ENCODE data around the gene RGMA. TPM values are rescaled to one million over a fixed set of nuclear protein-coding genes. Genes with fewer than 3 reads are reported as not detected.
A peak's percentile ranks its signal among the peaks of the same experiment; 100 is the strongest.

RGMA gene
- total RNA-seq, 2 experiments from 2014 or later: 0.11 to 0.14 TPM

DNA sequence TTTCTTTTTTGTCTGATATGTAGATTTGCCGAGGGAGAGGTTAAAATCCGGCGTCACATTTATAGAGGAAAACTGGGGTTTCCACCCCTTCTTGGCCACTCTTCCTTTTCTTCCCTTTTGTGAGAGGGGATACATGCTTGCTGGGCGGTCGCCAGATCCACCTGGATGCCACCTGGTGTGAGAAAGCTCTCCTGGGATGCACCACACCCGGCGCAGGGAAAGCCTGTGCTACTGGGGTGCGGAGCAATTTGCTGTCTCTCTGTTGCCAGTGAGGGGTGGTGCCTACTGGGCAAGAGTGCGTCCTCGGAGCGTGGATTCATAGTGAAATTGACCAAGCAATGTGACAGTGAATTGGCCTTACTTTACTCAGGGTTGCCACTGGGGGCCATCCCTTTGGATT lies 2.5 kb upstream of the RGMA start:
- H3K4me1 Mint-ChIP-seq: peaks cover 13% of the 10 kb centered on the region
- H3K4me3 Mint-ChIP-seq: no peak overlapping the region
- no peak overlapping the region for H3K27ac Mint-ChIP-seq
- ChIA-PET CTCF (interaction anchor here (0.6 to 1.6 kb wide), 2 partner anchors 12 to 57 kb away, joined by 3 to 5 read pairs; no protein-coding TSS in a partner anchor), POLR2A (no interaction called here)
- intact Hi-C loops (cut with DNase I, micrococcal nuclease): no loop called here
- peaks cover 34% of the 10 kb centered on the region for H3K27me3 Mint-ChIP-seq
- DNase-seq (no peak), ATAC-seq (no peak)
- H3K9me3 Mint-ChIP-seq (ENCODE audit: low read depth): no peaks in the 10 kb centered on the region
- H3K36me3 Mint-ChIP-seq (ENCODE audit: low read depth): no peaks in the 10 kb centered on the region

DNA sequence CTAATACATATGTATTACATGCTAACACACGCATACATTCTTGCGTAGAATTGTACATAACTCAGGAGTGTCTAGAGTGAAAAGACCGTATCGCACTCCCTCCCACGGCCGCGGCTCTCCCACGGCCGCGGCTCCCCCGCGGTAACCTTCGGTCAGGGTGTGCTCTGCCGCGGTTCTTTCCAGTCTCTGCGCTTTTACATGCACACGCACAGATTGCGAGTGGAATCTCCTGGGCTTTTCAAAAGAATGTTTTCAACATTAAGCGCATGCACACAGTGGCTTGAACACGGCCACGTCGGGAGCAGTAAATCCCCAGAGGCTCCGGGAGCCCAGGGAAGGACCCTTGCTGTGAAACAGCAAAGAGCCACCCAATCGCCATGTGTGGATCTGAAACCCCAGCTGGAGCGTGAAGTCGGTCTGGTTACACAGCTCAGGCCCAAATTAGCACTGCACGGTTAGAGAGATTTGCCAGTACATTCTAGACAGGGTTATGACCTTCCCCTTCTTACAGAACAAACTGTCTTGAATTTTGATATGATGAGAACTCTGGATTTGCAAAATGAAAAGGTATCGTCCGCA lies 805 bp upstream of the RGMA start:
- CTCF ChIA-PET: interaction anchor here (0.9 to 1.6 kb wide), 2 partner anchors 14 to 54 kb away, joined by 5 to 7 read pairs; no protein-coding TSS in a partner anchor
- no peak overlapping the region for H3K27ac Mint-ChIP-seq
- no peaks in the 10 kb centered on the region for H3K9me3 Mint-ChIP-seq (ENCODE audit: low read depth)
- H3K36me3 Mint-ChIP-seq (ENCODE audit: low read depth): no peaks in the 10 kb centered on the region
- DNase-seq: no peak
- peaks cover 13% of the 10 kb centered on the region for H3K4me1 Mint-ChIP-seq
- intact Hi-C loops (cut with DNase I, micrococcal nuclease): loop anchor here in 1 of 2 experiments (5.0 to 10.0 kb wide), 3 partner anchors 147 to 905 kb away; no protein-coding TSS in a partner anchor
- POLR2A ChIA-PET: interaction anchor here (0.8 kb wide), 1 partner anchor 74 kb away, joined by 5 read pairs; no protein-coding TSS in a partner anchor
- no peak for ATAC-seq
- peaks cover 45% of the 10 kb centered on the region for H3K27me3 Mint-ChIP-seq
- peak overlapping the region; percentile 41 for H3K4me3 Mint-ChIP-seq

DNA sequence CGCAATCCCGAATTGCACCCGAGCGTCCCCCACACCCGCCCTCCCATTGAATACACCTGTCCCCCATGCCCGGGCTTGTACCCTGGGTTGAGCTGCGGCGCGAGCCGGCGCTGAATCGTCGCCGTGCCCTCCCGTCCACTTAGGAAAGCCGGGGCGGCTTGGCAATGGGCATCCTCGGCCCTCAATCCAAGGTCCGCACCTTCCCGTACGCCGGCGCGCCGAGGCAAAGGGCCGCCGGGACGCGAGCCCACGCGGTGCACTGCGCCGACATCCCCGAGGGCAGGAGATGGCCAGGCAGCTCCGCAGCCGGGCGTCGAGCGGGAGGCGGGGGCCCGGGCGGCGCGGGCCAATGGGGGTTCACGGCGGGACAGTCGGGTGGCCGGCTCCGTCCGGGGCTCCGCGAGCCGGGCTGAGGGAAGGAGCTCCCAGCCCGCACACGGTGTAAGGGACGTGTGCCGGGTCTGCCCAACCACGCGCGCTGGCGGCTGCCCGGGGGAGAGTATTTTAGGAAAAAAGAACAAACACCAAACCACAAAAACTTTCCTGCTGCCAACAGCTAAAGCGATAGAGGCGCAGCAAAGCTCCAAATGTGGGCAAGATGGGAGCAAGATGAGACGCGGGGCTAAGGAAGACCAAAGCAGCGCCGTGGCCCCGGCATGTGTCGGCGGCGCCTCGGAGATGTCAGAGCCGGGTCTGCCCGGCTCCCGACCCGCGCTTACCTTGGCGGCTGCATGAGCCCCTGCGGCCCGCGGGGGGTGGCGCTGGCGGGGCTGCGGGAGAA lies 621 bp downstream of the RGMA start:
- ChIA-PET POLR2A (interaction anchor here (0.7 kb wide), 1 partner anchor 1127 kb away, joined by 3 read pairs; no protein-coding TSS in a partner anchor), CTCF (interaction anchor here (0.5 to 2.5 kb wide), 24 partner anchors 9 to 1236 kb away, joined by 3 to 21 read pairs (median 4); no protein-coding TSS in a partner anchor)
- DNase-seq: peak; percentile 40
- ATAC-seq: peak; percentile 53
- peaks cover 13% of the 10 kb centered on the region for H3K4me1 Mint-ChIP-seq
- intact Hi-C loops (cut with DNase I, micrococcal nuclease): loop anchor here in 1 of 2 experiments (1.0 to 10.0 kb wide), 4 partner anchors 149 to 1032 kb away; no protein-coding TSS in a partner anchor
- H3K4me3 Mint-ChIP-seq: peak overlapping the region; percentile 64
- H3K36me3 Mint-ChIP-seq (ENCODE audit: low read depth): no peaks in the 10 kb centered on the region
- peaks cover 48% of the 10 kb centered on the region for H3K27me3 Mint-ChIP-seq
- H3K9me3 Mint-ChIP-seq (ENCODE audit: low read depth): no peaks in the 10 kb centered on the region
- no peak overlapping the region for H3K27ac Mint-ChIP-seq

DNA sequence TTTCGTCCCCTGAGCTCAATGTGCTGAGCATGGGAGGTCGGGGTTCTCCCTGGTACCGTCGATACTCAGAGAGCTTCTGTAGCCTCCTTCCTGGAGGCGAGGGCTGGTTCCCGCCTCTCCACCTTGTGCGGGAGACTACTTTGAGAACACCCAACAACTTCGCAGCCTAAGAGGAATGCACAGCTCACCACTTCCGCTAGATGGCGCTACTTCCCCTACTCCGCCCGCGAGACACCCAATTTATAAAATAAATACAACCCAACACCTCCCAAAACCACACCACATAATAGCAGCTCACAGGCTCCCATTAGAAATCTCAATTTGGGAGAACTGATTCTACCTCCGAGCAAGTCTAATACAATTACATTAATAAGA lies 1.2 kb downstream of the RGMA start:
- Mint-ChIP-seq H3K4me1 (peaks cover 13% of the 10 kb centered on the region), H3K27ac (no peak overlapping the region), H3K27me3 (peaks cover 51% of the 10 kb centered on the region), H3K36me3 (ENCODE audit: low read depth) (no peaks in the 10 kb centered on the region), H3K9me3 (ENCODE audit: low read depth) (no peaks in the 10 kb centered on the region), H3K4me3 (peak overlapping the region; percentile 64)
- peak; percentile 83 for DNase-seq
- POLR2A ChIA-PET: interaction anchor here (0.7 kb wide), 1 partner anchor 1127 kb away, joined by 3 read pairs; no protein-coding TSS in a partner anchor
- ATAC-seq: peak; percentile 78
- intact Hi-C loops (cut with DNase I, micrococcal nuclease): loop anchor here in 1 of 2 experiments (1.0 to 10.0 kb wide), 4 partner anchors 149 to 1032 kb away; no protein-coding TSS in a partner anchor
- CTCF ChIA-PET: interaction anchor here (0.6 to 2.5 kb wide), 28 partner anchors 9 to 1498 kb away, joined by 3 to 21 read pairs (median 4); no protein-coding TSS in a partner anchor

DNA sequence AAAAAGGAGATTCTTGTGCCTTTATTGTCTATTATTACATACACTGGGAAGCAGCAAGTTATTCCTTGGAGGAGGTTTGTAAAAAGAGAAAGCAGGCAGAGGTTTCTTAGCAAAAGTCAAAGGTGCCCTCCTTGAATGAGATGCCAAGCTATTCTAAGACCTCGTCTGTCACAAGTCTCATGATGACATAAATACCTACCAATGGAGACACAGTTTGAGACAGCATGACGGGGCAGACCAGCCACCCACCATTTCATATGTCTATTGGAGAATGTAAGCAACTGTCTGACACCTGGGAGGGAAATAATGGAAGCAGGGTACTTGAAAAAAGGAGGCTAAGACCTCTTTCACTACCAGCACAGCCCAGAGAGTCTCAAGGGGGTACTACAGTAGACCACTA lies 2.2 kb downstream of the RGMA start:
- DNase-seq (no peak), ATAC-seq (no peak)
- ChIA-PET POLR2A (no interaction called here), CTCF (interaction anchor here (1.0 to 2.5 kb wide), 4 partner anchors 8 to 542 kb away, joined by 3 to 21 read pairs (median 4); no protein-coding TSS in a partner anchor)
- Mint-ChIP-seq H3K4me3 (no peak overlapping the region), H3K9me3 (ENCODE audit: low read depth) (no peaks in the 10 kb centered on the region), H3K4me1 (peaks cover 13% of the 10 kb centered on the region), H3K36me3 (ENCODE audit: low read depth) (no peaks in the 10 kb centered on the region), H3K27me3 (peaks cover 59% of the 10 kb centered on the region), H3K27ac (no peak overlapping the region)
- intact Hi-C loops (cut with DNase I, micrococcal nuclease): loop anchor here in 1 of 2 experiments (5.0 to 10.0 kb wide), 3 partner anchors 151 to 908 kb away; no protein-coding TSS in a partner anchor

DNA sequence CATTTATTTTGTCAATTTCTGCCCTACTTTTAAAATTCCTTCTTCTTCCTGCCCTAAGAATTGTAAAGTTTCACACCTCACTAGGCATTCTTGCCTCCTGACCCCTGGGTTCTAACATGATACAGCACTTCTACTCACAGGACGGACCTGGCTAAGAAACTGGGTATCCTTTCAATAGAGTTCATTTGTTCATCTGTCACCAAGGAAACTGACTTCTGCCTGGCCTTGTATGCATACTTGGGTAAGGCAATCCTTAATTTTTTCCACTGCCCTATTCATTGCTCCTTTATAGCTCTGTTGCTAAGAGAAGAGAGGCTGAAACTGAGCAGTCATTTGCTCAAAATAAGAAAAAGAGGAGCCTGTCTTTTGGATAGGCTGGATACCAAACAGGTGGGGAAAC lies 3.3 kb downstream of the RGMA start:
- Mint-ChIP-seq H3K9me3 (ENCODE audit: low read depth) (no peaks in the 10 kb centered on the region), H3K4me3 (no peak overlapping the region), H3K27ac (no peak overlapping the region), H3K27me3 (peaks cover 60% of the 10 kb centered on the region), H3K4me1 (peaks cover 13% of the 10 kb centered on the region), H3K36me3 (ENCODE audit: low read depth) (no peaks in the 10 kb centered on the region)
- intact Hi-C loops (cut with DNase I, micrococcal nuclease): loop anchor here in 1 of 2 experiments (5.0 to 10.0 kb wide), 3 partner anchors 152 to 909 kb away; no protein-coding TSS in a partner anchor
- DNase-seq (no peak), ATAC-seq (no peak)
- ChIA-PET CTCF (no interaction called here), POLR2A (no interaction called here)

DNA sequence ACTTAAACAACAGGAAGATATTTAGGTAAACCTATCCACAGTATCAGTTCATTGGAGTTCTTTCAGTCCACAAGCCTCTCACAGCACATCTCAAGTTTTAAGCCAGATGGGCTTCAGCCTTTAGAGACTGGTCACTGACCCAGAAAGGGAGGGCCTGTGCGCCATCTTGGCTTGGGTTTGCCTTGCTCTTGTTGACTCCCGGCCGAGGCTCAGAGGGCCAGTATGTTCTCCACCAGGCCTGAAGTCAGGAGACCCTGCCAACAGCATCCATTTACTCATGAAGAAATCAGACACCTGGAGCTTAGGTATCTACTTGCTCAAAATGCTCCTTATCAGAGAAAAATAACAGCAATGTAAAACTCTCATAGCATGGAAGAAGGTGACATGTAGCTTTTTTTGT lies 6.2 kb downstream of the RGMA start:
- POLR2A ChIA-PET: no interaction called here

DNA sequence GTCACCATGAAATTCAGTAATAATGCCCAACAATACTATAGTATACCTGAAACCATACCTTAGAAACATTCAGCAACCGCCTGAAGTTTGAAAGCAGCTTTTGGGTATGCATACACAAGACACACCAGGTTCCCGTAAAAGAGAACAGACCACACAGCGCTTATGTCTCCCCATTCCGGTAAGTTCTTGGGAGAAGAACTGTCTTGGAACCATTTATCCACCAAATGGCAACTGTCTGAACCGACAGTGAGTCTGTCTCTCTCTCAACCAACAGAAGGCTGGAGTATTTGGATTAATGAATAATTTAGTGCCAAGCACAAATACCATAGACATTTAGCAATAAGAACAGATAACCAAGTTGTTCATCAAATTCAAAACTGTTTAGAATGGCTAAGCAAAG lies 7.6 kb downstream of the RGMA start:
- ChIA-PET CTCF (interaction anchor here (0.6 kb wide), 1 partner anchor 16 kb away, joined by 4 read pairs; no protein-coding TSS in a partner anchor), POLR2A (no interaction called here)
- Mint-ChIP-seq H3K9me3 (ENCODE audit: low read depth) (no peaks in the 10 kb centered on the region), H3K27me3 (peaks cover 43% of the 10 kb centered on the region), H3K4me3 (no peak overlapping the region), H3K27ac (no peak overlapping the region), H3K4me1 (no peaks in the 10 kb centered on the region), H3K36me3 (ENCODE audit: low read depth) (no peaks in the 10 kb centered on the region)
- intact Hi-C loops (cut with DNase I, micrococcal nuclease): loop anchor here in 1 of 2 experiments (10.0 kb wide), 2 partner anchors 253 to 913 kb away; no protein-coding TSS in a partner anchor
- ATAC-seq: no peak
- DNase-seq: no peak

More for the DNA sequence above, 6.2 kb downstream of the RGMA start:
- CTCF ChIA-PET: no interaction called here
- H3K36me3 Mint-ChIP-seq (ENCODE audit: low read depth): no peaks in the 10 kb centered on the region
- no peak for DNase-seq
- intact Hi-C loops (cut with DNase I, micrococcal nuclease): loop anchor here in 1 of 2 experiments (10.0 kb wide), 2 partner anchors 252 to 912 kb away; no protein-coding TSS in a partner anchor
- ATAC-seq: no peak
- H3K9me3 Mint-ChIP-seq (ENCODE audit: low read depth): no peaks in the 10 kb centered on the region
- no peak overlapping the region for H3K27ac Mint-ChIP-seq
- H3K4me1 Mint-ChIP-seq: peaks cover 5% of the 10 kb centered on the region
- H3K4me3 Mint-ChIP-seq: no peak overlapping the region
- H3K27me3 Mint-ChIP-seq: peaks cover 52% of the 10 kb centered on the region

DNA sequence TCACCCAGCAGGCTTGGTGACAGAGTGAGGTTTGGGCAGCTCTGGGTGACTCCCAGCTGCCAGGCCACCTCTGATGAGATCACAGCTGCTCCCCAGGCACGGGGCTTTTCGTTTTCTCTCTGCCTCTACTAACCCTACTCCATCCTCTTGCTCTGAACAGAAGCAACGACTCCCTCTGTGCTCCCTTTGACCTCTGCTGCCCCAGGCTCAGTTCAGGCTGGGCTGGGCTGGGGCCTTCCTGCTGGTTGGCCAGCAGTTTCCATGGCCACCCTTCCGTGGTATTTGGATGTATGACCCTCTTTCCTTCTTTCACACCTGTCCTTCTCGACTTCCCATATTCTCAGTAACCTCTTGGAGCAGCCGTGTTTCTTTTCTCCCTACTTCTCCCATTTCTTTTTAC lies 8.6 kb downstream of the RGMA start:
- H3K9me3 Mint-ChIP-seq (ENCODE audit: low read depth): no peaks in the 10 kb centered on the region
- CTCF ChIA-PET: no interaction called here
- no peak for ATAC-seq
- no peaks in the 10 kb centered on the region for H3K36me3 Mint-ChIP-seq (ENCODE audit: low read depth)
- peaks cover 41% of the 10 kb centered on the region for H3K27me3 Mint-ChIP-seq
- intact Hi-C loops (cut with DNase I, micrococcal nuclease): loop anchor here in 1 of 2 experiments (10.0 kb wide), 2 partner anchors 254 to 914 kb away; no protein-coding TSS in a partner anchor
- no peak for DNase-seq
- H3K4me3 Mint-ChIP-seq: no peak overlapping the region
- no peak overlapping the region for H3K27ac Mint-ChIP-seq
- POLR2A ChIA-PET: no interaction called here
- no peaks in the 10 kb centered on the region for H3K4me1 Mint-ChIP-seq

DNA sequence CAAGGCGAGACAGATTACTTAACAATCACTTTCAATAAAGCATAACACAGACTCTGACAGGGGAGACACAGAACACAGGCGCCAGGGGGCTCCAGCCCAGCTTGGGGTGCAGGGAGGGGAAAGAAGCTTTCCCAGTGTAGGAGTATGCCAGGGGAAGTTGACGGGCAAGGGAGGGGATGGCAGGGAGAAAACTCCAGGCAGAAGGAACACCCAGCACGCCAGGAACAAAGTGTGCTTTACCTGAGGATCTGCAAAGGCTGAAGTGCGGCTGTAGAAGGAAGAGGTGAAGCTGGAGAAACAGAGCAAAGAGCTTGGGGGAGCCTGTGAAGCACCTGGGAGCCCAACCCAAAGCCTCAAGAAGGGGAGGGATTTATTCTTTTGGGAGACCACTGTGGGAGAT lies 12.1 kb downstream of the RGMA start:
- ChIA-PET POLR2A (no interaction called here), CTCF (interaction anchor here (0.8 to 3.1 kb wide), 4 partner anchors 11 to 107 kb away, joined by 4 to 21 read pairs (median 4); partner anchors contain the start of gene RGMA)
- H3K4me3 Mint-ChIP-seq: no peak overlapping the region
- intact Hi-C loops (cut with DNase I, micrococcal nuclease): no loop called here
- no peak for ATAC-seq
- peaks cover 9% of the 10 kb centered on the region for H3K4me1 Mint-ChIP-seq
- H3K27ac Mint-ChIP-seq: no peak overlapping the region
- peaks cover 45% of the 10 kb centered on the region for H3K27me3 Mint-ChIP-seq
- no peaks in the 10 kb centered on the region for H3K36me3 Mint-ChIP-seq (ENCODE audit: low read depth)
- no peaks in the 10 kb centered on the region for H3K9me3 Mint-ChIP-seq (ENCODE audit: low read depth)
- DNase-seq: no peak

DNA sequence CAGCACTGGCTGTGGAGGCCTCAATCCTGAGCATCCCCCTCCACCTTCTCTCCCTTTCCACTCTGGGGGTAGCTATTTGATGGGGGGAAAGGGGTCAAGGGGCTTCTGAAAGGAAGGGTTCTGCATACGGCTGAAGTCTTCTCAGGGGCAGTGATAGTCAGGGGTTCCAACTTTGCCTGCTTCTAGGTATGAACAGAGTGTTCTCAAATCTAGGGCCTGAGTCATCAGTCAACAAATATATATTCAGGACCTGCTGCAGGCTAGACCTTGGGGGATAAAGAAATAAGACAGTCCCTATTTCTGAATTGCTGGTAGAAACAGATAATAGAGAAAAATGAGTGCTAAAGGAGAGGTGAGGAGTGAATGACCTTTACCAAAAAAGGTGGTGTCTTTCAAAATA lies 12.8 kb downstream of the RGMA start:
- POLR2A ChIA-PET: no interaction called here
- no peaks in the 10 kb centered on the region for H3K36me3 Mint-ChIP-seq (ENCODE audit: low read depth)
- no peak for ATAC-seq
- peaks cover 10% of the 10 kb centered on the region for H3K4me1 Mint-ChIP-seq
- CTCF ChIA-PET: interaction anchor here (3.1 kb wide), 1 partner anchor 12 kb away, joined by 21 read pairs; the partner anchor contains the start of gene RGMA
- no peaks in the 10 kb centered on the region for H3K9me3 Mint-ChIP-seq (ENCODE audit: low read depth)
- H3K27ac Mint-ChIP-seq: no peak overlapping the region
- intact Hi-C loops (cut with DNase I, micrococcal nuclease): no loop called here
- DNase-seq: no peak
- no peak overlapping the region for H3K4me3 Mint-ChIP-seq
- peaks cover 47% of the 10 kb centered on the region for H3K27me3 Mint-ChIP-seq

All from activated CD4-positive, alpha-beta T cell treated with anti-CD3 and anti-CD28 coated beads for 36 hours (primary cell).